PC-9 (cell line): ENCODE data around the gene DLGAP1. TPM values are rescaled to one million over a fixed set of nuclear protein-coding genes. Genes with fewer than 3 reads are reported as not detected.

ENCODE experiments used
- BruUV-seq: library from RNA; stranded (reverse); fragments of 400-500 nt; replicated peaks from 2 replicates; lab custom pipeline; 2021; lab: Mats Ljungman, UMichigan
- CTCF ChIA-PET: fragments of 300-600 bp; sonication (Branson Sonifier 250); formaldehyde crosslinking; loops from one replicate; lab custom pipeline; 2022; ENCODE audit warnings: antibody characterized with exemption; lab: Charles Lee
- POLR2A ChIA-PET: fragments of 300-600 bp; sonication (Branson Sonifier 250); formaldehyde crosslinking; loops from one replicate; lab custom pipeline; 2022; ENCODE audit warnings: antibody characterized with exemption; ENCODE audit not compliant: unreplicated experiment; lab: Charles Lee
- DNase-seq, 2 experiments: peaks; one replicate each; pipeline versions ENCODE4 v3.0.0 to v3.0.0-alpha.2; 2015 to 2022; ENCODE audit warnings: mixed read lengths in 1 of 2
- H2AFZ ChIP-seq: fragments of 200-600 bp; sonication (generic); 2 replicates; pipeline ENCODE4 v1.8.1; 2017; ENCODE audit warnings: antibody characterized with exemption
- H3F3A ChIP-seq: fragments of 200-600 bp; sonication (generic); 2 replicates; pipeline ENCODE4 v1.8.1; 2017; ENCODE audit warnings: antibody characterized with exemption, mild to moderate bottlenecking, low read depth; ENCODE audit not compliant: insufficient read depth
- H3K27ac ChIP-seq: fragments of 200-600 bp; sonication (generic); 2 replicates; pipeline ENCODE4 v1.6.1; 2016; ENCODE audit warnings: mixed run types
- H3K27me3 ChIP-seq: fragments of 200-600 bp; sonication (generic); 2 replicates; pipeline ENCODE4 v1.6.1; 2016; ENCODE audit warnings: low read depth, mixed run types; ENCODE audit not compliant: insufficient read depth
- H3K36me3 ChIP-seq: fragments of 200-600 bp; sonication (generic); 2 replicates; pipeline ENCODE4 v1.6.1; 2016; ENCODE audit warnings: low read depth, mixed run types
- H3K4me1 ChIP-seq: fragments of 200-600 bp; sonication (generic); replicated peaks from 2 replicates; pipeline ENCODE4 v1.6.1; 2016; ENCODE audit warnings: mixed run types; ENCODE audit not compliant: insufficient read depth
- H3K4me2 ChIP-seq: fragments of 200-600 bp; sonication (generic); 2 replicates; pipeline ENCODE4 v1.6.1; 2017; ENCODE audit warnings: mixed run types
- H3K4me3 ChIP-seq: fragments of 200-600 bp; sonication (generic); 2 replicates; pipeline ENCODE4 v1.6.1; 2016; ENCODE audit warnings: mixed run types
- H3K79me2 ChIP-seq: fragments of 200-600 bp; sonication (generic); 2 replicates; pipeline ENCODE4 v1.6.1; 2017; ENCODE audit warnings: low read depth, mixed run types
- H3K9me2 ChIP-seq: fragments of 200-600 bp; sonication (generic); 2 replicates; pipeline ENCODE4 v1.8.1; 2017; ENCODE audit warnings: mild to moderate bottlenecking; ENCODE audit not compliant: insufficient read depth
- H3K9me3 ChIP-seq: fragments of 200-600 bp; sonication (generic); 2 replicates; pipeline ENCODE4 v1.8.1; 2016; ENCODE audit warnings: low read depth; ENCODE audit not compliant: insufficient read depth
- H4K20me1 ChIP-seq: fragments of 200-600 bp; sonication (generic); 2 replicates; pipeline ENCODE4 v1.8.1; 2017; ENCODE audit not compliant: insufficient read depth
- EZH2 ChIP-seq: fragments of 200-600 bp; sonication (generic); IDR thresholded peaks from 2 replicates; pipeline ENCODE4 v1.8.0; 2017; ENCODE audit warnings: antibody characterized with exemption, low read depth
- intact Hi-C: fragments of 100-400 bp; cut with micrococcal nuclease; formaldehyde crosslinking; loops from one replicate; pipeline ENCODE4 v1.10.0; 2022; ENCODE audit not compliant: unreplicated experiment
- total RNA-seq: library from RNA; stranded (reverse); gene quantifications from 2 replicates; pipeline ENCODE4 v1.2.3, GENCODE V29; 2021
- TF ChIP-seq, protein P1 (sequence below): fragments of 200-600 bp; sonication (generic); conservative IDR thresholded peaks from 2 replicates; pipeline ENCODE4 v1.6.1; 2017; ENCODE audit warnings: mixed run types, antibody characterized with exemption, mild to moderate bottlenecking, moderate library complexity

DLGAP1 gene
- total RNA-seq, 1 experiment from 2014 or later: not detected

DNA sequence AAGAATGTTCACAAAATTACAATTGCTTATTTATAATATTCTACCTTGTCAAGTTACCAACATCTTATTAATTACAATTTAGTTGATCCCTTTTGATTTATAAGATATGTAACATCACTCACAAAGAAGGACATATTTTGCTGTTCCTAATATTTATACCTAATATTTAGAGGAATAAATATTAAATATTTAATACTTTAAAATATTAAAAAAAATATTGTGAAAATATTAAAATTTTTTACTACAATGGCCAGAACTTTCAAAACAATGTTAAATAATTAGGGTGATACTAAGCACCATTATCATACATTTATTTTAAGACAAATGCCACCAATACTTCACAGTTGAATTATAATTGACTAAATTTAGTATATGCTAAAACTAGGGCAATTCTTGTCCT, 254.7 kb downstream of the DLGAP1 start:
- intact Hi-C loops: no loop called here
- H3K4me3 ChIP-seq: no peak overlapping the region
- BruUV-seq: no TSS peak
- H3K9me3 ChIP-seq: no peaks in the 10 kb centered on the region
- H3K4me1 ChIP-seq: no peaks in the 10 kb centered on the region
- H4K20me1 ChIP-seq: no peaks in the 10 kb centered on the region
- no peaks in the 10 kb centered on the region for H3K9me2 ChIP-seq
- ChIA-PET POLR2A (no interaction called here), CTCF (no interaction called here)
- no peaks in the 10 kb centered on the region for H3K36me3 ChIP-seq
- H3K27me3 ChIP-seq: 0 out of 2 replicates have a peak, but pooled peaks cover 4% of the 10 kb centered on the region
- H3K4me2 ChIP-seq: no peak overlapping the region
- H2AFZ ChIP-seq: no peak overlapping the region
- H3K79me2 ChIP-seq: no peaks in the 10 kb centered on the region
- H3K27ac ChIP-seq: no peak overlapping the region
- DNase-seq: no peak
- TF ChIP-seq, protein P1, sequence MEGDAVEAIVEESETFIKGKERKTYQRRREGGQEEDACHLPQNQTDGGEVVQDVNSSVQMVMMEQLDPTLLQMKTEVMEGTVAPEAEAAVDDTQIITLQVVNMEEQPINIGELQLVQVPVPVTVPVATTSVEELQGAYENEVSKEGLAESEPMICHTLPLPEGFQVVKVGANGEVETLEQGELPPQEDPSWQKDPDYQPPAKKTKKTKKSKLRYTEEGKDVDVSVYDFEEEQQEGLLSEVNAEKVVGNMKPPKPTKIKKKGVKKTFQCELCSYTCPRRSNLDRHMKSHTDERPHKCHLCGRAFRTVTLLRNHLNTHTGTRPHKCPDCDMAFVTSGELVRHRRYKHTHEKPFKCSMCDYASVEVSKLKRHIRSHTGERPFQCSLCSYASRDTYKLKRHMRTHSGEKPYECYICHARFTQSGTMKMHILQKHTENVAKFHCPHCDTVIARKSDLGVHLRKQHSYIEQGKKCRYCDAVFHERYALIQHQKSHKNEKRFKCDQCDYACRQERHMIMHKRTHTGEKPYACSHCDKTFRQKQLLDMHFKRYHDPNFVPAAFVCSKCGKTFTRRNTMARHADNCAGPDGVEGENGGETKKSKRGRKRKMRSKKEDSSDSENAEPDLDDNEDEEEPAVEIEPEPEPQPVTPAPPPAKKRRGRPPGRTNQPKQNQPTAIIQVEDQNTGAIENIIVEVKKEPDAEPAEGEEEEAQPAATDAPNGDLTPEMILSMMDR: no peak
- no peak for TF ChIP-seq EZH2
- H3F3A ChIP-seq: no peaks in the 10 kb centered on the region

DNA sequence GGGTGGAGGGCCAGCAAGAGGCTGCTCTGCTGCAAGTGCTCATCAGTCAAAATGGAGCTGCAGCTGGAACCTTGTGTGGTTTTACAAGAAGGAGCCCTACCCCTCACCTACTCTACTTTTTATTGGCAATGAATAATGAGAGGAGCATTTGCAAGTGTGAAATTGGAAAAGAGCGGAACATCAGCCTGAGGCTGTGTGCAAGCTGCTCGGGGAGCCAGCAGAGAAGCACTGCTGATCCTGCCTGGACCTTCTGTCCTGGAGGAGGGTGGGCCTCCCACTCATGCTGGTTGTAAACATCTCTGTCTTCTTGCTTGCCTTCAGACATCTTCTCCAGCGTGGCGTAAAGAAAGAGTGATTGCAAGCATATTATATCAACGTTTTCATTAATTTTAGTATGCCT, 256.2 kb downstream of the DLGAP1 start:
- no peak overlapping the region for H3K4me2 ChIP-seq
- H3K27me3 ChIP-seq: 0 out of 2 replicates have a peak, but pooled peaks cover 1% of the 10 kb centered on the region
- H3K79me2 ChIP-seq: no peaks in the 10 kb centered on the region
- no peak overlapping the region for H3K4me3 ChIP-seq
- TF ChIP-seq, protein P1: no peak
- TF ChIP-seq EZH2: no peak
- no peaks in the 10 kb centered on the region for H4K20me1 ChIP-seq
- no peaks in the 10 kb centered on the region for H3K4me1 ChIP-seq
- no peaks in the 10 kb centered on the region for H3K9me3 ChIP-seq
- H3F3A ChIP-seq: no peaks in the 10 kb centered on the region
- DNase-seq: no peak
- no peak overlapping the region for H2AFZ ChIP-seq
- H3K27ac ChIP-seq: no peak overlapping the region
- H3K9me2 ChIP-seq: no peaks in the 10 kb centered on the region
- POLR2A ChIA-PET: no interaction called here
- CTCF ChIA-PET: no interaction called here
- no TSS peak for BruUV-seq
- intact Hi-C loops: no loop called here
- H3K36me3 ChIP-seq: no peaks in the 10 kb centered on the region

DNA sequence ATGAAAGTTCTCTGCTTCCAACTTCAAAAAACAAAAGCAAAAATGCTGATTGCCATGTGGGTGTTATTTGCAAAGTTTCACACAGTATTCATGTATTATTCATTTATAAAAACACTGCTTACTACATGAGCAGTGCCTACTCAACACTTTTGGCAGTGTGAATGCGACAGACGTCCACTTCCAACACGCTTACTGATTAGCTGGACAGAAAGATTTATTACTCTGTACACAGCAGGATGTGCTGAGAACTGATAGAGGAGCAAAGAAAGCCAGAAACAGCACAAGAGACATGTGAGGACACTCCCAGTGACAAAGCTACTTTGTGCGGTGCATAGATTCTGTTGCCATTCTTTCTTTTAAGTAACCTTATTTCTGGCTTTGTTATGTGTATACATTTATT, 258.8 kb downstream of the DLGAP1 start:
- intact Hi-C loops: no loop called here
- no peak overlapping the region for H3K27ac ChIP-seq
- H3K9me2 ChIP-seq: no peaks in the 10 kb centered on the region
- no peaks in the 10 kb centered on the region for H3K9me3 ChIP-seq
- H3K27me3 ChIP-seq: no peaks in the 10 kb centered on the region
- H3K4me3 ChIP-seq: no peak overlapping the region
- no peaks in the 10 kb centered on the region for H3K4me1 ChIP-seq
- H3K79me2 ChIP-seq: no peaks in the 10 kb centered on the region
- H3K36me3 ChIP-seq: no peaks in the 10 kb centered on the region
- no peak for DNase-seq
- no peaks in the 10 kb centered on the region for H3F3A ChIP-seq
- no peak for TF ChIP-seq EZH2
- TF ChIP-seq, protein P1: no peak
- no TSS peak for BruUV-seq
- H2AFZ ChIP-seq: no peak overlapping the region
- ChIA-PET CTCF (no interaction called here), POLR2A (no interaction called here)
- H4K20me1 ChIP-seq: no peaks in the 10 kb centered on the region
- no peak overlapping the region for H3K4me2 ChIP-seq
